Right cardiac atrium (tissue), 5 donors: ENCODE measurements around the gene CDK14. TPM values are rescaled to one million over a fixed set of nuclear protein-coding genes. Genes with fewer than 3 reads are reported as not detected.
A peak's percentile ranks its signal among the peaks of the same experiment; 100 is the strongest.

Source experiments
- ATAC-seq, 2 donors: fragments of 200-7000 bp; cut with Tn5 transposase; one replicate each; pipeline versions ENCODE4 v1.8.0 to v1.9.1; 2020; ENCODE audit warnings: moderate library complexity in 2 of 2, mild to moderate bottlenecking in 1 of 2
- DNase-seq, 3 donors: peaks; one replicate each; pipeline ENCODE4 v3.0.0-alpha.2; 2020
- H3K27ac ChIP-seq: one replicate; pipeline ENCODE4 v1.5.1; 2013; ENCODE audit warnings: mild to moderate bottlenecking, low read length, control low read depth, moderate library complexity
- H3K27me3 ChIP-seq: one replicate; pipeline ENCODE4 v1.6.1; 2013; ENCODE audit not compliant: control insufficient read depth, insufficient read depth
- H3K4me1 ChIP-seq: one replicate; pipeline ENCODE4 v1.6.1; 2013; ENCODE audit warnings: low read length; ENCODE audit not compliant: control insufficient read depth, insufficient read depth
- H3K4me3 ChIP-seq: one replicate; pipeline ENCODE4 v1.5.1; 2013; ENCODE audit warnings: low read length, control low read depth
- H3K9me3 ChIP-seq: one replicate; pipeline ENCODE4 v1.6.1; 2013; ENCODE audit warnings: low read length; ENCODE audit not compliant: control insufficient read depth
- WGBS: extraction: QIAGEN DNeasy Blood & Tissue Kit; methylation state at CpG from one replicate; pipeline ENCODE4 v1.1.7; 2013; 5-methylcytosine and 5-hydroxymethylcytosine counted together
- intact Hi-C, 4 donors: fragments of 100-400 bp; cut with DNase I; formaldehyde crosslinking; loops; one replicate each; pipeline versions ENCODE4 v1.11.0 to v1.14.0; 2022 to 2023
- polyA plus RNA-seq: library from polyadenylated mRNA; stranded (reverse); fragments of 200-250 nt; gene quantifications from one replicate; pipeline ENCODE4 v1.2.3, GENCODE V29; 2013
- total RNA-seq, 4 donors: library from RNA; stranded (reverse); fragmentation: NEBNext Ultra II Directional; extraction: Animal tissue kit (Norgen Biotek cat#: 25700); gene quantifications; one replicate each; pipeline ENCODE4 v1.2.1, GENCODE V29; 2021
- donor health status: healthy with polysubstance abuse.
- donor health status: DM: no; HTN: yes; CAD: no.
- donor health status: DM: no; HTN: no; CAD: no.
- donor health status: DM: no; HTN: yes; CAD: no; lungs with severe emphysema.
- donor health status: DM: yes; HTN: yes; CAD: no.

The CDK14 gene
- total and polyA plus RNA-seq, 5 donors: 10.7 to 93.1 (median 59.6) TPM

DNA sequence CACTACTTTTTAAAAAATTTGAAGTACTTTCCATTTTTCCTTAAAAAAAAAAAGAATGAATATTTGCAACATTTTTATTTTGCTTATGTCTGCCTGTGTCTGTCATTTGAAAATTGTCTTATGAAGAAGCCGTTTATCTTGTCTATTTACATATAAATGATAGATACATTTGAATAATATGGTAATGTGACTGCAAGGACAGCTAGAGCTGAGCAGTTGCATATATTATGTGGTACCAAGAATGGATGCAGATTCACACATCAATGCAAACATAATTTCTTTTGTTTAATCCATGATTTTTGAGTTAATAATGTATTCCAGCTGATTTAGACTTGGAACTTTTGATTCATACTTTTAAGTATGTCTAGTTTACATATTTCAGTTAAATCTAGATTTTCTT, 268.0 kb downstream of the CDK14 start:
- 87% methylated on average over 1 of the region's 1 CpG for WGBS
- no peak for DNase-seq

DNA sequence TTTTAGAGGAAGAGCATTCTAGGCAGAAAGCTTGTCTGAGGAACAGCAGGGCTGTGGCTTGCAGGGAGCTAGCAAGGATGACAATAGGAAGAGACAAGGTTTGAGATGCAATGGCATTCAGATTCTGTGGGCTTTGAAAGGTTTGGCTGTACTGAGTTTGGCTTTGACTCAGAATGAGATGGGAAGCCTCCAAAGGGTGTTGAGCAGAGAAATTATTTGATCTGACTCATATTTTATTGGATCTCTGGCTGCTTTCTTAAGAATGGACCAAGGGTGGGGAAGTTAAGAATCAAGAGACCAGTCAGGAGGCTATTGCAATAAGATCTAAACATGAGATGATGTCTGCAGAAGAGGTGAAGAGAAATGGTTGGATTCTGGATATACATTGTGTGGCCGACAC, 273.2 kb downstream of the CDK14 start:
- ATAC-seq (no peak), DNase-seq (no peak)
- Histone ChIP-seq H3K27ac (no peak overlapping the region), H3K27me3 (no peaks in the 10 kb centered on the region), H3K4me3 (no peak overlapping the region), H3K9me3 (no peaks in the 10 kb centered on the region), H3K4me1 (no peaks in the 10 kb centered on the region)
- 96% methylated on average over 1 of the region's 1 CpG for WGBS
- intact Hi-C loops: no loop called here

More for the DNA sequence above, 268.0 kb downstream of the CDK14 start:
- Histone ChIP-seq H3K9me3 (no peaks in the 10 kb centered on the region), H3K27me3 (no peaks in the 10 kb centered on the region), H3K4me1 (no peaks in the 10 kb centered on the region), H3K4me3 (no peak overlapping the region), H3K27ac (no peak overlapping the region)
- no peak for ATAC-seq
- intact Hi-C loops: no loop called here

DNA sequence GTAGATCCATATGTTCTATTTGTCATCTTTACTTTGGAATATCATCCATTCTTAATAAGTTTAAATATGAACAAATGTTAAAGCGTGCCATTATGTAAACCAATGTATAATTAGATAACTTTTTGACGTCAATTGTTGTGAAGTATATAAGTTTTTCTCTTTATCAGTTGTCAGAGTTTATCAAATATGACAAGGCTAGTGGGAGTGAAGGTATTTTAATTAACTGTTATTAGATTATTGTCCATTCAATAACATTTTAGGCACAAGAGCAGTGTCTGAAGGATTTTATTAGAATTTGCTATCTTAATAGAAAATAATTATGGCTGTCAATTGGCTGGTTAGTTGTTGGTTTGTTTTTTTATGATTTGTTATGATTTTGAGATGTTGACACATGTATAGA, 280.6 kb downstream of the CDK14 start:
- H3K27me3 ChIP-seq: no peaks in the 10 kb centered on the region
- ATAC-seq: no peak
- H3K4me3 ChIP-seq: no peak overlapping the region
- H3K4me1 ChIP-seq: no peaks in the 10 kb centered on the region
- intact Hi-C loops: no loop called here
- DNase-seq: no peak
- no peak overlapping the region for H3K27ac ChIP-seq
- WGBS: 78% methylated on average over 2 of the region's 2 CpGs
- no peaks in the 10 kb centered on the region for H3K9me3 ChIP-seq

DNA sequence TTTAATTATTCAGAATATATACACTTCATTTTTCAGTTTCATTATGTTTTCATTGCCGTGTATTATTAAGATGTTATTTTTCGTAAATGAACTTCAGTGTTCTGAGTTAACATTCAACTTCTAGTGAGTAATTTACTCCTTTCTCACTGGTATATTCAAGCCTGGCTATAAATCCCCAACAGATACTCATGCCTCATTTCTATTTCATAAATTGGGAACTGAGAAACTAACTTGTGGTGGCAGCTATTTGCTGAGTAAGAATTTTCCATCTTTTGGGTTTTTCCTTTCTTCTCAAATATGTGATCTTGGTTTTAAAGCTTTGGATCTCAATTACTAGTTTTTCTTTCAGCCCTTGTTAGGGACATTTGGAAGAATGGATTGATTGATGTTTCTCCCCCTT, 281.1 kb downstream of the CDK14 start:
- DNase-seq: no peak
- 45% methylated on average over 2 of the region's 2 CpGs for WGBS
- Histone ChIP-seq H3K4me1 (no peaks in the 10 kb centered on the region), H3K27ac (no peak overlapping the region), H3K4me3 (no peak overlapping the region), H3K27me3 (no peaks in the 10 kb centered on the region), H3K9me3 (no peaks in the 10 kb centered on the region)
- no peak for ATAC-seq
- intact Hi-C loops: no loop called here

DNA sequence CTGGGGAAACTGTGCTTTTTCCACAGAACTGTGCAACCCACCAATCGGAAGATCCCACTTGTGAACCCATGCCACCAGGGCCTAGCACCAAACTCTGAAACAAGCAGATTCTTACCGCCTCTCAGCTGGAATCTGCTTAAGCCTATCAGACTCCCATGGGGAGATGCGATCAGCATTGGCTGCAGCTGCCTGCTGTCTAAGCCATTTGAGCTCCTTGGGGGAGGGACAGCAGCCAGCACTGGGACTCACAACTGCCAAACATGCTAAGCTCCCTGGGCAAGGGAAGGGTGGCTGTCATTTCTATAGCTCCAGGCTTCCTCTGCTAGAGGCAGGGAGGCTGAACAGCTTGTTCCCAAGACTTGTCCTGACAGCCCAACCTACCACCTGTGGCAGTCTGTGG, 283.8 kb downstream of the CDK14 start:
- H3K27me3 ChIP-seq: no peaks in the 10 kb centered on the region
- no peaks in the 10 kb centered on the region for H3K4me1 ChIP-seq
- WGBS: 63% methylated on average over 3 of the region's 3 CpGs
- no peak overlapping the region for H3K4me3 ChIP-seq
- H3K9me3 ChIP-seq: no peaks in the 10 kb centered on the region
- no peak overlapping the region for H3K27ac ChIP-seq
- peak; percentile 63 to 86 (median 80) for DNase-seq
- ATAC-seq: peak; percentile 54 to 84
- intact Hi-C loops: no loop called here

DNA sequence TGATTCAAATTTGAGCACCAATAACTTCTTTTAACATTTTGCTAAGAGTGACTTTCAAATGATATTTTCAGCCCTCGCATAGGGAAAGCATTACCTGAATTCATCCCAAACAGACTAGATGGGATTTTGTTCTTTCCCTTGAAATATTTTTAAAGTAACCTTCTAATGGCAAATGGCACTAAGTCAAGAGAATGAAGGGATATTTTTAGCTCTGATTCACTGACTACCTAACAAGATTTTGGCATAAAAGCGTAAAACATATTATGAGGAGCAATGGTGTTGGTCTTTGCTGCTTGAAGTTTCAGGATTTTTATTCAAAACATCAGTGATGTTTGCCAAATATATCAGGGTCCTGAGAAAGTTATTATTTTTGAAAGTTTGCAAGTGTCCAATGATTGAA, 290.3 kb downstream of the CDK14 start:
- no peaks in the 10 kb centered on the region for H3K27me3 ChIP-seq
- ATAC-seq: no peak

DNA sequence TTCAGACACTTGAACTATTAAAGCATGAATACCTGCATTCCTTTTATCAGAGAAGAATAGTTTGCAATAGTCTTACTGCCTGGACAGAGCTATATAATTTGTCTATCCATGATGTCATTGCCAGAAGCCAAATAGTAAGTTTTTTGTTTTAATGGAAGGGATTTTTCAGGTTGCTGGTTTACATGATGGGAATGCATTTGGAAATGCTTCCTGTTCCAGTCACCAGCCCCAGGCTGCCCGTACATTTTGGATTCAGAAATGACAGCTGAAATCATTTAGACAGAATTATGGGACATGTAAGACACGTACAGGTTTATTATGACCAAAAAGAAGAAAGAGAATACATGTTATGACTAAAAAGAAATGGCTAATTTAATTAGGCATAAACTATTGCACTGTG, 293.1 kb downstream of the CDK14 start:
- WGBS: 80% methylated on average over 2 of the region's 2 CpGs
- DNase-seq: no peak
- H3K4me3 ChIP-seq: no peak overlapping the region
- no peak overlapping the region for H3K27ac ChIP-seq
- peaks cover 2% of the 10 kb centered on the region for H3K4me1 ChIP-seq
- intact Hi-C loops: no loop called here
- H3K9me3 ChIP-seq: no peaks in the 10 kb centered on the region
- no peak for ATAC-seq
- H3K27me3 ChIP-seq: no peaks in the 10 kb centered on the region

More for the DNA sequence above, 290.3 kb downstream of the CDK14 start:
- Histone ChIP-seq H3K4me1 (no peaks in the 10 kb centered on the region), H3K4me3 (no peak overlapping the region), H3K9me3 (no peaks in the 10 kb centered on the region), H3K27ac (no peak overlapping the region)
- DNase-seq: no peak
- intact Hi-C loops: no loop called here
- 83% methylated on average over 2 of the region's 2 CpGs for WGBS

DNA sequence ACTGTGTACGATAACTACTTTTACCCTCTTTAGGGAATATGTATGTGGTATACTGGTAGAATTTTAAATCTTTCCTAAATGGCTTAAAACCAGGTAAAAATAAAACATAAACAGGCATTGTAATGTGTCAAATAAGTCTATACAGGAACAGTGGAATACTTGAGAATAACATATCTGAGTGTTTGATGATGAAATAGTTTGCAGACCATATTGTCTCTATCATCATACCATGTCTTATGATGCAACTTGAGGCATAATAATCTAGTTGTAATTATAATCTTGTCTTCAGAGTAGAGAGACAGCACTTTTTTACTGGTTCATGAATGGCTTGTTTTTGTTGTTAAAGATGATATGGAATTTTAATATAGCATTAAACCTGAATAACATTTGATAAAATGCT, 293.5 kb downstream of the CDK14 start:
- no peak for ATAC-seq
- Histone ChIP-seq H3K4me1 (peaks cover 2% of the 10 kb centered on the region), H3K27me3 (no peaks in the 10 kb centered on the region), H3K27ac (no peak overlapping the region), H3K9me3 (no peaks in the 10 kb centered on the region), H3K4me3 (no peak overlapping the region)
- DNase-seq: no peak
- WGBS: 98% methylated on average over 1 of the region's 1 CpG
- intact Hi-C loops: no loop called here

DNA sequence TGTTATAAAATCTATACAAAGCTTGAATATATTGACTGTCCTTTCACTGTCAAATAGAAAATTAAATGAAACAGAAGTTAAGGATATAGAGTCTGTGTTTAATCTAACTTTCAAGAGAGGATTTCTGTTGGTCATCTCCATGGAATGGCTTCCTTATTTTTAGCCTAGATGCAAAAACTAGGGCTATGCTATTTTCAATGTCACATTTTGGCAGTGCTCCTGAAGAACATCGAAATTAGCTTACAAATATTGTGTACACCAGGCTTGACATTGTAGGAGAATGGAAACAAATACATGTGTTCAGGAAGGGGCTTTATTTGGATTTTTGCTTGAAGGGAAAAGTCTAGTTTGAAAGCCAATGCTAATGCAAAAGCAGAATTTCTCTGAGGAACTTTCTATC, 295.4 kb downstream of the CDK14 start:
- Histone ChIP-seq H3K9me3 (no peaks in the 10 kb centered on the region), H3K4me1 (peaks cover 2% of the 10 kb centered on the region), H3K4me3 (no peak overlapping the region), H3K27me3 (no peaks in the 10 kb centered on the region), H3K27ac (no peak overlapping the region)
- WGBS: 34% methylated on average over 1 of the region's 1 CpG
- DNase-seq: no peak
- intact Hi-C loops: no loop called here
- ATAC-seq: no peak

DNA sequence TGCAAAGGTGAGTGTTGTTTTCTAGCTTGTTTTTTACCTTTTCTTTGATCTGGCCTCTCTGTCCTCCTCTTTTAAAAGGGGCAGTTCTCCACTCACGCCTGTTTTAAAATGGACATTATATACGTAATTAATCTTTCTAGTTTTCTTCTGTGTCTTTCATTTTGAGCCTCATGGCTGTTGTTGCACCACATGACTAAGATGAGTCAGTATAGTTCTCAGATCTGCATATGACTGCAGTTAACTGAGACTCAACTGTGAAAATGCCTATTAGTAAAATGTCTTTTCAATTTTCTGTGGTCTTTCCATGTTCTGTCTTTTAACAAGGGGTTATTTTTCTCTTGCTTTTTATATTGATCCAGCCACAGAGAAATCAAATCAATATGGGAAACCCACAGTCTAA, 296.1 kb downstream of the CDK14 start:
- H3K9me3 ChIP-seq: no peaks in the 10 kb centered on the region
- H3K4me1 ChIP-seq: peaks cover 2% of the 10 kb centered on the region
- no peaks in the 10 kb centered on the region for H3K27me3 ChIP-seq
- no peak overlapping the region for H3K27ac ChIP-seq
- intact Hi-C loops: no loop called here
- no peak for DNase-seq
- WGBS: 91% methylated on average over 2 of the region's 2 CpGs
- H3K4me3 ChIP-seq: no peak overlapping the region
- no peak for ATAC-seq

DNA sequence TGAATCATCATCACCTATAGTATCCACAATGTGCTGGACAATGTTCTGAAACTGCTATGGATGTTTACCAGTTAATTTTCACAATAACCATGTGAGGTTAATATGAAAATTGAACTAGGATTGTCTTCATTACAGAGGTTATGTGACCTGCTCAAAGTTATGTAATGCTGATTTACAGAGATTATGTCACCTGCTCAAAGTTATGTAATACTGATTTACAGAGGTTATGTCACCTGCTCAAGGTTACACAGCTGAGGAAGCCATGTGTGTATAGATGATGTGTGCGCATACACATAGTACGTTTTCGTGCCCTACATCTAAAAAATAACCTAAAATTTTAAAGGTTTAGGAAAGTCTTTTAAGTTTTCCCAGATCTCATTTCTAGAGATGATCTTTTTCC, 298.0 kb downstream of the CDK14 start:
- intact Hi-C loops: no loop called here
- Histone ChIP-seq H3K27me3 (no peaks in the 10 kb centered on the region), H3K9me3 (no peaks in the 10 kb centered on the region), H3K4me1 (peaks cover 2% of the 10 kb centered on the region), H3K4me3 (no peak overlapping the region), H3K27ac (no peak overlapping the region)
- 94% methylated on average over 3 of the region's 3 CpGs for WGBS
- no peak for ATAC-seq
- DNase-seq: no peak

DNA sequence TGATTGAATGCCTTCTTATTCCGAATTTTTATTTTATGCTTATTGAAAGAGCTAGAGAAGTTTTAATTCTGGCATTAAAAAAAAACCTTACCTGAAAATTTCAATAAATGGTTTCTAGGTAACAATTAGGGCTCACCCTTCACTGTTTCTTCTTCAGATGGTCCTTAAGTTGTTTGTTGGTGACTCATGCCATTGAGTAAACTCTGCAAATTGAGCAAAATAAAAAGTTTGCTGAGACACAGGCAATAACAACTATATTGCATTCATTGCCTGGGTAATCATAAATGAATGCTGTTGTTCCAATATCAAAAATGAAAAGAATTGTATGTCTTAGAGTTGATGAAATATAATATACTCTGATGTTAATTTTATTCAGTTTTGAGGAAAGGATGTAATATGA, 300.3 kb downstream of the CDK14 start:
- peaks cover 2% of the 10 kb centered on the region for H3K4me1 ChIP-seq
- no peak for ATAC-seq

More for the DNA sequence above, 300.3 kb downstream of the CDK14 start:
- 92% methylated on average over 1 of the region's 1 CpG for WGBS
- H3K4me3 ChIP-seq: no peak overlapping the region
- no peaks in the 10 kb centered on the region for H3K27me3 ChIP-seq
- intact Hi-C loops: no loop called here
- H3K27ac ChIP-seq: no peak overlapping the region
- no peaks in the 10 kb centered on the region for H3K9me3 ChIP-seq
- no peak for DNase-seq
